ENCODE measurements around the gene RPP30.
"Not testable (repeated sequence)": the region's sequence is repeated elsewhere in the genome, so short reads cannot be mapped to it uniquely, and the experiment has no call there.

The RPP30 gene

DNA sequence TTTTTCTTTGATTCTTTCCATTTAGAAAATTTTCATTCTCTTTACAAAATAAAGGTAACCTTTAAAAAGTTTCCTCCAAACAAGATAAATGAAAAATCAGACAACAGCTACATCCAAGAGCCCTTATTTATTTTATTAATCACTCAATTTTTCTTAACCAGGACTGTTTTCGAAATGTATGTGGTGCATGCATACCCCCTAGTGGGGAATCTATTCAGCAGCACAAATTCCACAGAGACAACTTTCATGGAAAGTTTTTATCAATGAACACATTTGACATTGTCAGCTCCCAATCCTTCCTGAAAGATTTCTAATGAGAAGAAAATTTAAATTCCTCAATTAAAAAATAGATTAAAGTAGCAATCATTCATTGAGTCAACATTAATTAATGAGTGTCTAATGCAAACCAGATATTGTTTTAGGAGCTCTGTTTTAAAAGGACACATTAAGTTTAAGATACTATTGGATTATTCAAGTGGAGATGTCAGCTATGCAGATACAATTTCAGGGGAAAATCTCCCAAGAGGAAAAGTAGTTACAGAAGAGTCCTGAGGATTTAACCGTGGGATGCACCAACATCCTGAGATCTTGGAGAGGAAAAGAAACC is 8.8 kb upstream of the RPP30 start:
- in situ Hi-C loops (cut with HindIII; ENCODE audit: low pct_ligation_motif_present, low pct_unique_long_range_greater_than_20kb, low sequenced_read_pairs): no loop called here
- peak; percentile 41 for DNase-seq

GRCh38 chr10:90865401-90865800 is 6.4 kb upstream of the RPP30 start:
- in situ Hi-C loops (cut with HindIII; ENCODE audit: low pct_ligation_motif_present, low pct_unique_long_range_greater_than_20kb, low sequenced_read_pairs): no loop called here
- peak; percentile 32 for DNase-seq

DNA sequence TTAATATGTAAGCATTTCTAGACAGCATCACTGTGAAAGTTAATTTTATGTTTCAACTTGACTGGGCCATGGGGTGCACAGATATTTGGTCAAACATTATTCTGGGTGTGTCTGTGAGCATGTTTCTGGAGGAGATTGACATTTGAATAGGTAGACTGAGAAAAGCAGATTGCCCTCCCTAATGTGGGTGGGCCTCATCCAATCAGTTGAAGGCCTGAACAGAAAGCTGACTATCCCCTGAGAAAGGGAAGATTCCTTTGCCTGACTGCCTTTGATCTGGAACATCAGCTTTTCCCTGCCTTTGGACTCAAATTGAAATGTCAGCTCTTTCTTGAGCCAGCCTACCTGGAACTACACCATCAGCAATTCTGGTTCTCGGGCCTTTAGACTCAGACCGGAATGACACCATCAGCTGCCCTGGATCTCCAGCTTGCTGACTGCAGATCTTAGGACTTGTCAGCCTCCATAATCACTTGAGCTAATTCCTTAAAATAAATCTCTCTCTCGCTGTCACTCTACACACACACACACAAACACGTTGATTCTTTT is 5.7 kb upstream of the RPP30 start:
- in situ Hi-C loops (cut with HindIII; ENCODE audit: low pct_ligation_motif_present, low pct_unique_long_range_greater_than_20kb, low sequenced_read_pairs): no loop called here

GRCh38 chr10:90871279-90871765 is 452 bp upstream of the RPP30 start:
- in situ Hi-C loops (cut with HindIII; ENCODE audit: low pct_ligation_motif_present, low pct_unique_long_range_greater_than_20kb, low sequenced_read_pairs): no loop called here
- DNase-seq: peak; percentile 84

More for the DNA sequence above, 5.7 kb upstream of the RPP30 start:
- no peak for DNase-seq

DNA sequence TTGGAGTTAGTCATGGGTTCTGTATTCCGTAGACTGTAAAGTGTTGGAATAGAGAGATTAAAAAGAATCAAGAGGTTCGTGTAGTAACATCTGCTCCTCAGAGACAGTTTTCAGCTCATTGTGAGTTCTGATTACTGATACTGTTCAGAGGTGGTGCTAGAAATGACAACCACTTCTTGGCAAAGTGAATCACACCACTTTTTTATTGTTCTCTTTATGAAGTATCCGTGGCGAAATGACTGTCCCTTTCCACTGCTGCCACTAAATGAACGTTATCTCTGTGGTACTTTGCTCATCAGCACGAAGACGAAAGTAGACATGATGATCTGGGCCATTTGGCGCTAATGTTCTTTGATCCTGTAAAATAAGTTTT is 860 bp downstream of the RPP30 start:
- no peak for DNase-seq
- in situ Hi-C loops (cut with HindIII; ENCODE audit: low pct_ligation_motif_present, low pct_unique_long_range_greater_than_20kb, low sequenced_read_pairs): no loop called here

- in situ Hi-C loops (cut with HindIII; ENCODE audit: low pct_ligation_motif_present, low pct_unique_long_range_greater_than_20kb, low sequenced_read_pairs): loop anchor here (25.0 kb wide), 1 partner anchor 358 kb away; no protein-coding TSS in a partner anchor
- no peak for DNase-seq
Observed at GRCh38 chr10:90879062-90879461, 7.3 kb downstream of the RPP30 start.

- in situ Hi-C loops (cut with HindIII; ENCODE audit: low pct_ligation_motif_present, low pct_unique_long_range_greater_than_20kb, low sequenced_read_pairs): loop anchor here (25.0 kb wide), 1 partner anchor 357 kb away; no protein-coding TSS in a partner anchor
- DNase-seq: peak; percentile 59
Observed at GRCh38 chr10:90880059-90880719, 8.4 kb downstream of the RPP30 start.

DNA sequence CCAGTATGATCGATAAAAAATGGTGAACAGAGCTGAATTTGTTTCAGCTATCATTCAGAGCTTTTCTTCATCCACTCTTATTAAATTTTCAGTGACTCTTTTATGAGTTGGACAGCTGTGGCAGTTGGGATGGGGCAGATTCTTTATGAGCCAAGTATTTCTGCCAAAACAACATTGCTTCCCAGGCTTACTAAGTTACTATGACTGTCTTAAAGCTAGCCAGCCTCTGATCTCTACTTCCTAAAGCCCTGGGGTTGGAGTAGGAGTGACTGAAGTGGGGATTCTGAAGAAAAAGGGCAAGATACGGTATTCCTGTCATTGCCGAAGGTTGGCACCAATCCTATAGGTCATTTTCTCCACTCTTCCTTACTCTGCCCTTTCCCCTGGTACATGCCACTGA is 12.7 kb downstream of the RPP30 start:
- DNase-seq: no peak
- in situ Hi-C loops (cut with HindIII; ENCODE audit: low pct_ligation_motif_present, low pct_unique_long_range_greater_than_20kb, low sequenced_read_pairs): loop anchor here (25.0 kb wide), 1 partner anchor 353 kb away; no protein-coding TSS in a partner anchor

DNA sequence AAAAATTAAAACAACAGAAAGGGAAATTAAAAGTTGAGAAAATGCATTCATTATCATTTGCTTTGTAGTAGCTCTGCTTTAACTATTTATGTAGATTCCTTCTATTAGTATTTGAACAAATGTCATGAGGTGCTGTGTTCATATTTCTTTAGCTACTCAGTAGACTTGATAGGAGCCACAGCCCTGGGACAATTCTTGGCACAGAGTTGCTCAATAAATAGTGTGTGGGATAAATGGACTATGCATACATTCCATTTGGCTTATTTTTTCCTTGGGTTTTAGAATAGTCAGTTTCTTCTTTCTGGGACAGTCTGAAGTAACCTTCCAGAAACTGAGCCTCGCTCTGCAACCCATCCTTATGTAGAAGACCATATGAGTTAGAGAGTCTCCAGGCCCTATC is 13.4 kb downstream of the RPP30 start:
- in situ Hi-C loops (cut with HindIII; ENCODE audit: low pct_ligation_motif_present, low pct_unique_long_range_greater_than_20kb, low sequenced_read_pairs): loop anchor here (25.0 kb wide), 1 partner anchor 352 kb away; no protein-coding TSS in a partner anchor
- no peak for DNase-seq

DNA sequence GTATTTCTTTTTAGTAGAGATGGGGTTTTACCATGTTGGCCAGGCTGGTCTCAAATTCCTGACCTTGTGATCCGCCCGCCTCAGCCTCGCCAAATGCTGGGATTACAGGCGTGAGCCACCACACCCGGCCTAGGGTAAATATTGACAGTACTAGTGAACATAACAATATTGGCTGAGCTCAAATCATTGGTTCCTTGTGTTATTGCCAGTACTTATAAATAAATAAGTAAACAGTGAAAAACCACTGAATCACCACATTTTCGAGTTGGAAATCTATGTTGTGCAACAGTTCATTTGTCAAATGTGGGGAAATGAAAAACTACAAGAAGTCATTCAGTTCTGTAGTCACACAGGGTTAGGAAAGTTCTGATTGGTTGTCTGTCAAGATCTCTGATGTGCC is 15.8 kb downstream of the RPP30 start:
- in situ Hi-C loops (cut with HindIII; ENCODE audit: low pct_ligation_motif_present, low pct_unique_long_range_greater_than_20kb, low sequenced_read_pairs): loop anchor here (25.0 kb wide), 1 partner anchor 350 kb away; no protein-coding TSS in a partner anchor
- no peak for DNase-seq

GRCh38 chr10:90888387-90888786 is 16.6 kb downstream of the RPP30 start:
- in situ Hi-C loops (cut with HindIII; ENCODE audit: low pct_ligation_motif_present, low pct_unique_long_range_greater_than_20kb, low sequenced_read_pairs): loop anchor here (25.0 kb wide), 1 partner anchor 349 kb away; no protein-coding TSS in a partner anchor
- DNase-seq: no peak

DNA sequence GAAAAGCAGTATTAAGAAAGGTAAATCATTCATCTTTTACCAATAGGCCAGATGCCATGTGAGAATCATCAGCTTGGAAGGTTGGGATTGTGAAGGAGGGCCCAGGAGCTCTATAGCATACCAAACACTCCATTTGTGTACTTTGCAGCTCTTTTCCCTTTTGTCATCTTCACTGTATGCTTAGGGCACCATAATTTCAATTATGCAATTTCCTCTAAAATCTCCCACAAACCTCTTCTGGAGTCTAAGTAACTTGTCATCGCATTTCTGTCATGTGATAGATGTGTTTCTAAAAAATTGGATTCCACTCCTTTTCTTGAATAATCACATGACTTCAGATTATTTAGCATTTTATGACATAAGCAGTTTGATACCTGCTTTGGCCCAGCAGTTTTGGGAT is 17.9 kb downstream of the RPP30 start:
- DNase-seq: no peak
- in situ Hi-C loops (cut with HindIII; ENCODE audit: low pct_ligation_motif_present, low pct_unique_long_range_greater_than_20kb, low sequenced_read_pairs): loop anchor here (25.0 kb wide), 1 partner anchor 348 kb away; no protein-coding TSS in a partner anchor

GRCh38 chr10:90890347-90890746 is 18.6 kb downstream of the RPP30 start:
- no peak for DNase-seq
- in situ Hi-C loops (cut with HindIII; ENCODE audit: low pct_ligation_motif_present, low pct_unique_long_range_greater_than_20kb, low sequenced_read_pairs): loop anchor here (25.0 kb wide), 1 partner anchor 347 kb away; no protein-coding TSS in a partner anchor

DNA sequence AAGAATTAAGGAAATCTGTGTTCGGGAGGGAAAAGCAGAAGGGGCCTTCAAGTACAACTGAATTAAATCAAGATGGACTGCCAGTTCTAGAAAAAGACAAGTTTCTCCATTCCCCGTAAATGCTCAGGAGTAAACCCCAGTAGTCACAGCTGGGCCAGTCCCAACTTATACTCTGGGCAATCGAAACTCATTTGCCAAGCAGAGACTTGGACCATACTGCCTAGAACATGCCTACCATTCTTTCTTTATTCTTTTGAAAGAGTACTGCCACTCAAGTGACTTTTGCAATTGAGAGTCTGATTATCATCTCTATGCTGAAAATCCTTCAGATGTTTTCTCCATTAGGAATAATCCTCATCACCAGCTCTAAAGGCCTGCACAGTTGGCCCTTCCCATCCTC is 21.4 kb downstream of the RPP30 start:
- in situ Hi-C loops (cut with HindIII; ENCODE audit: low pct_ligation_motif_present, low pct_unique_long_range_greater_than_20kb, low sequenced_read_pairs): loop anchor here (25.0 kb wide), 1 partner anchor 344 kb away; no protein-coding TSS in a partner anchor
- no peak for DNase-seq

DNA sequence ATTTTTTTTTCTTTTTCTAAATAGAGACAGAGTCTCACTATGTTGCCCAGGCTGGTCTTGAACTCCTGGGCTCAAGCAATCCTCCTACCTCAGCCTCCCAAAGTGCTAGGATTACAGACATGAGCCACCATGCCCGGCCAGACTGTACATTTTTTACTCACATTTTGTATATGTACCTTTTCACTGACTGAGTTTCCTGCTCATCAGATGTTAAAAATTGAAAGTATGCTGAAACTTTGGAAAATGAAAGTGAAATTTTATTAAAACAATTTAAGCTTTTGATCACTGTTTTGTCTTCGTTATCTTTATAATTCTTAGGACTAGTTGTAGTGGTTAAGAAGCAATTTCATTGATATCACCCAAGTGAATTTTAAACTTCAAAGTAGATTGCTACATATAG is 25.1 kb downstream of the RPP30 start:
- DNase-seq: not testable (repeated sequence)
- in situ Hi-C loops (cut with HindIII; ENCODE audit: low pct_ligation_motif_present, low pct_unique_long_range_greater_than_20kb, low sequenced_read_pairs): loop anchor here (25.0 kb wide), 1 partner anchor 340 kb away; no protein-coding TSS in a partner anchor

GRCh38 chr10:90905925-90906324 is 34.2 kb downstream of the RPP30 start:
- DNase-seq: no peak
- in situ Hi-C loops (cut with HindIII; ENCODE audit: low pct_ligation_motif_present, low pct_unique_long_range_greater_than_20kb, low sequenced_read_pairs): no loop called here

DNA sequence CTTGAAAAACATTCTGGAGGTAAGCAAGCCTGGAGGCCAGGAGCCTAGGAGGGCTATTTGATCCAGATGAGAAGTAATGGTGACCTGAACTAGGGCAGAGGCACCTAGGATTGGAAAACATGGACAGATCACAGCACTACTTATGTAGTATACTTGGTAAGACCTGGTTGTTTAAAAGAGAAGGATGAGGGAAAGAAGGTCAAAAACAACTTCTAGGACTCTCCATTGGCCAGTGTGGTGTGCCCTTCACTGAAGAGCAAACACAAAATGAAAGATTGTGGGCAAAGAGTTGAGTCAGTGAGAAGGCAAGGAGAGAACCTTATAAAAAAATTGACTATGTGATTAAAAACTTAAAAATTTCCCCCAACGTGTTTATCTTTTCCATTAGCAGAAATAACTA is 34.8 kb downstream of the RPP30 start:
- no peak for DNase-seq
- in situ Hi-C loops (cut with HindIII; ENCODE audit: low pct_ligation_motif_present, low pct_unique_long_range_greater_than_20kb, low sequenced_read_pairs): no loop called here

DNA sequence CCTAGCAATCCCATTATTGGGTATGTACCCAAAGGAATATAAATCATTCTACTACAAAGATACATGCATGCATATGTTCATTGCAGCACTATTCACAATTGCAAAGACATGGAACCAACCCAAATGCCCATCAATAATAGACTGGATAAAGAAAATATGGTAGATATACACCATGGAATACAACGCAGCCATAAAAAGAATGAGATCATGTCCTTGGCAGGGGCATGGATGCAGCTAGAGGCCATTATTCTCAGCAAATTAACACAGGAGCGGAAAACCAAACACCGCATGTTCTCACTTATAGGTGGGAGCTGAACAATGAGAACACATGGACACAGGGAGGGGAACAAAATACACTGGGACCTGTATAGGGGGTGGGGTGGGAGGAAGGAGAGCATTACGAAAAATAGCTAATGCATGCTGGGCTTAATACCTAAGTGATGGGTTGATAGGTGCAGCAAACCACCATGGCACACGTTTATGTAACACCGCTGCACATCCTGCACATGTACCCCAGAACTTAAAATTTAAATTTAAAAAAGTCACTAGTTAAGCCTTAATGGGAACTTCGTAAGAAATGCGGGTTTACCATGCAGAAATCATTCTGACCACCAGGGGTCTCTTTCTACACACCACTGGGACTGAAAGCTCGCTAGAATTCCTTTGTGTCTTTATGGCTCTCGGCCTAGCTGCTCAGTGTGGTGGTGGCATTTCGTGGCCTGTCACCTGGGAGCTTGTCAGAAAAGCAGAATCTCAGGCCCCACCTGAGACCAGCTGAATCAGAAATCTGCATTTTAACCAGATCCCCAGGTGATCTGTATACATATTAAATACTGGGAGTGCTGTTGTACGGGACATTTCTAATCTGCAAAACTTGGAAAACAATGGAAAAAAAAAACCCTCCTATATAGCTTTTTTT is 39.6 kb downstream of the RPP30 start:
- peak; percentile 84 for DNase-seq
- in situ Hi-C loops (cut with HindIII; ENCODE audit: low pct_ligation_motif_present, low pct_unique_long_range_greater_than_20kb, low sequenced_read_pairs): no loop called here
